GM20000 (cell line): ENCODE data around the gene PLEKHA4.
A peak's percentile ranks its signal among the peaks of the same experiment; 100 is the strongest.
"Not testable (repeated sequence)": the region's sequence is repeated elsewhere in the genome, so short reads cannot be mapped to it uniquely, and the experiment has no call there.

Experiments used
- DNase-seq: peaks from one replicate; pipeline ENCODE4 v3.0.0; 2012; ENCODE audit warnings: low spot score
- TF ChIP-seq, protein P1 (sequence below): IDR thresholded peaks from 2 replicates; pipeline ENCODE4 v1.5.1; 2012; ENCODE audit warnings: mild to moderate bottlenecking, control low read depth; ENCODE audit errors: extremely low read depth, missing control alignments

The PLEKHA4 gene

DNA sequence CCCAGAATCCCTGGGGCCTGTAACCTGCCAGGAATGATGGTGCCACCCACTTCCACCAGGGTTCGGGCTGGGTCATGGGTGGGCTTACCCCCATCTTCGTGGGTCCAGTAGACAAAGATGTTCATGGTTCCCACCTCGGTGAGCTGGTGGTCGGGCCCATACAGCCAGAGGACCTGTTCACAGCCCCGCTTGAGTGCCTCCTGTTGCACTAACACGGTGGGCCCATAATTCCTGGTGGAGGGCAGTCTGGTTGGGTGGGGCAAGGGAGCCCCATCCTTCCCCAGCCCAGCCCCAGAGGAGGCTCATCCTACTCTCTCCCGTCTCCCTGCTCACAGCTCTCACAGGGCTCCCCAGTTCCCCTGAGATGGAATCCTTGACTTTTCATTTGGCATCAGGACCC, 71.3 kb downstream of the PLEKHA4 start:
- TF ChIP-seq, protein P1, sequence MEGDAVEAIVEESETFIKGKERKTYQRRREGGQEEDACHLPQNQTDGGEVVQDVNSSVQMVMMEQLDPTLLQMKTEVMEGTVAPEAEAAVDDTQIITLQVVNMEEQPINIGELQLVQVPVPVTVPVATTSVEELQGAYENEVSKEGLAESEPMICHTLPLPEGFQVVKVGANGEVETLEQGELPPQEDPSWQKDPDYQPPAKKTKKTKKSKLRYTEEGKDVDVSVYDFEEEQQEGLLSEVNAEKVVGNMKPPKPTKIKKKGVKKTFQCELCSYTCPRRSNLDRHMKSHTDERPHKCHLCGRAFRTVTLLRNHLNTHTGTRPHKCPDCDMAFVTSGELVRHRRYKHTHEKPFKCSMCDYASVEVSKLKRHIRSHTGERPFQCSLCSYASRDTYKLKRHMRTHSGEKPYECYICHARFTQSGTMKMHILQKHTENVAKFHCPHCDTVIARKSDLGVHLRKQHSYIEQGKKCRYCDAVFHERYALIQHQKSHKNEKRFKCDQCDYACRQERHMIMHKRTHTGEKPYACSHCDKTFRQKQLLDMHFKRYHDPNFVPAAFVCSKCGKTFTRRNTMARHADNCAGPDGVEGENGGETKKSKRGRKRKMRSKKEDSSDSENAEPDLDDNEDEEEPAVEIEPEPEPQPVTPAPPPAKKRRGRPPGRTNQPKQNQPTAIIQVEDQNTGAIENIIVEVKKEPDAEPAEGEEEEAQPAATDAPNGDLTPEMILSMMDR: no peak
- no peak for DNase-seq

DNA sequence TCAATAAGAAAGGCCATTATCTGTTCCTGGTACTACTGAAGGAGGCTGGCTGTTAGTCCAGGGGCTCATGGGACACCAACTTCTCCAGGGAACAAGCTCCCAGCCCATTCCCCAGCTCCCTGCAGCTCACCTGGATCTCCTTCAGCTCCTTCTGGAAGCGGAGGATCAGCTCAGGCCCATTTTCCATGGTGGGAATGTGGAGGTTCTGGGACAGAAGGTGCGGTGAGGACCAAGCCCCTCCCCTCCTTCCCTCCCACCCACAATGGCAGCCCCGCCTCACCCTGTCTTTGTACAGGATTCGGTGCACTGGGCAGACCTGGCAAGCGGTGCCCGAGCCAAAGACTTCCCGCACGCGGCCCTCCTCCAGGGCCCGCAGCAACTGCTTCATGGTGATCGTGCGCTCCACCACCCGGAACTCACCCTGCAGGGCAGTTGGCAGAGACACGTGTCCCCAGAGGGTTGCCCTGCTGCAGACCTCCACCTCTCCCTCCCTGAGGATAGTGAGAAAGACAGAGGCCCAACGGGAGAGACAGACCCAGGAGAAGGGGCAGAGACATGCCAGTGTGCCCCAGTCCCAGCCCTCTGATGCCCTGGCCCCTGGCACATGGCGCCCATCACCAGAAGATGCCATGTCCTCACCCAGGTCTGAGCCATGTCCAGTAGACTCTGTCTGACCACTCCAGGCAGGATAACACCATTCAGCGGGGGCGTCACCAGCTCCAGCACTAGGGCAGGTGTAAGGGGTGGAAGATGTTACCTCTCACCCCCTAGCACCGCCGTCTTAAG, 71.9 kb downstream of the PLEKHA4 start:
- DNase-seq: no peak
- TF ChIP-seq, protein P1: no peak

DNA sequence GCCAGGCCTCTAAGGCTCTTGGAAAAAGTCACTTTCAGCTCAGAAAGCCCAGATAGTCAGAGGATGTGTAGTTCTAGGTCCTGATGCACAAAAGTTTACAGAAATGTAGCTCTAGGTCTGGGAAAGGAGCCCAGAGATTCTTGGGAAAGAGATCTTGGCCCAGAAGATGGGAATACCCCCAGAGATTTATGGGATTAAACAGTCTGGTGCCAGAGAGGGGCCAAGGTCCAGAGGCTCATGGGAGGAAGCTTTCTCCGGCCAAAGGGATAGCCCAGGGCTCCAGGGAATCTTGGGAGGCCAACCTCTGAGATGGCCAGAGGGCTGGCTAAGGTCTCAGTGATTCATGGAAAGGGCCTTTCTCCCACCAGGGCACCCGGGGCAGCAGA, 72.7 kb downstream of the PLEKHA4 start:
- peak; percentile 13 for DNase-seq
- TF ChIP-seq, protein P1: no peak

DNA sequence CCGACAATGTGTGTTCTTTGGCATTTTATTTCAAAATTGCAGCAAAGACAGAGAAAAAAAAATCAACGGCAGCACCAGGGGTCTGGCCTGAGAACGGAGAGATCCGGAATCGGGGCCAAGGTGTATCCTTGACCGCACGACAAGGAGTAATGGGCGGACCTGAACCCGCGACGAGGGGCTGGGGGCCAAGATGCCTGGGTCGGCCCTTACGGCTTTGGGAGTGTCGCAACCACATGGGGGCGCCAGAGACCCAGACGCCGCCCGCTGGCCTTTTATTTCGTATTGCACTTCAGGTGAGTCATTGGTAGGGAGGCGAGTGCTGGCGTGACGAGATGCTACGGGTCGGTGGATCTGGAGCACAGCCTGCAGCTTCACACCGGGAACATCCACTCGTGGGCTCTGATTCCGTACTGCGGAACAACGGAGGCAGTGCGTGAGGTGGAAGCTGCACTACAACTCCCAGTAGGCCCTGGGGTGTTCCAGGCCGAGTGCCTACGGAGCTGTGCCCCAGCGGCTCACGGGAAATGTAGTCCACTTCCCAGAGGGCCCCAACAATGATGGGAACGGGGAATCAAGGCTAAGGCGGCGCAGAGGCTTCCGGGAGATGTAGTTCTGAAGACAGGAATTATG, 73.2 kb downstream of the PLEKHA4 start:
- TF ChIP-seq, protein P1: peak; percentile 63
- peak; percentile 92 for DNase-seq

DNA sequence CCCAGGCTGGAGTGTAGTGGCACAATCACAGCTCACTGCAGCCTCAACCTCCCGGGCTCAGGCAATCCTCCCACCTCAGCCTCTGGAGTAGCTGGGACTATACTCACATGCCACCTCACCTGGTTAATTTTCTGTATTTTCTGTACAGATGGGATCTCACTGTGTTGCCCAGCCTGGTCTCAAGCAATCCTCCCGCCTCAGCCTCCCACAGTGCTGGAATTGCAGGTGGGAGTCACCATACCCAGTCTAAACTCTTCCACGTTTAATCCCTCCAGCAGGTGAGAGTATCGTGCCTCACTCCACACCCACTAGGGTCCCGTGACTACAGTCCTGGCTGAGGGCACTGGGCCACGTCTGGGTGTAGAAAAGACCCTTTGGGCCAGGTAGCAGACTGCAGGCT, 74.1 kb downstream of the PLEKHA4 start:
- TF ChIP-seq, protein P1: no peak
- no peak for DNase-seq

DNA sequence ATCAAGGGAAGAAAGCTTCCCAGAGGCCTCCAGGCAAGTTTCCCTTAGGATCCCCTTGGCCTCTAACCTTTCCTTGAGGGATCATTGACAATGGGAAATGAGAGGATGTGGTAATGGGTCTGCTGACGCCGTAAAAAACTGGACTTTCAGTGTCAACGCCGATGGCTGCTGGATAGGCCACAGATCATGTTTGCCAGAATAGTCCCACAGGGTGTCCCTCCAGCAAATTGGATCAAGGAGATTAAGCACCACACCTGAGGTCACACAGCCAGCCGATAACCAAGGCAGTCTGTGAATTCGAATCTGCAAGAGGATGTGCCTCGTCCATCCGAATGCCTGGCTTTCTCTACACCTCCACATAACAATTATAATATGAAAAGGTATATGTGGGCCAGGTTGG, 75.1 kb downstream of the PLEKHA4 start:
- DNase-seq: no peak
- TF ChIP-seq, protein P1: no peak

DNA sequence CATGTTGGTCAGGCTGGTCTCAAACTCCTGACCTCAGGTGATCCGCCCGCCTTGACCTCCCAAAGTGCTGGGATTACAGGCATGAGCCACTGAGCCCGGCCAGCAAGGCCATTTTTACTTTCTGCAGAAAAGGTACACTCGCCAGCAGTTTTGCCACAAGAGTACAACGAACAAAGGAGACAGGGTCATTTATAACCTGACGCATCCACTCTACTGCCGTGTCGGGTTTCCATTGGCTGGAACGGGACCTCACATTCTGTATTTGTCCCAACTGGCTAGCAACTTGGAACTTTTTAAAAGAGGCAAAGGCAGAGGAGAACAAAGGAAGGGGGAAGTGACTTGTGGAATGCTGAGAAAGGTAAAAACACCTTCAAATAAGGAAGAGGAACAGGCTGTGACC, 81.1 kb downstream of the PLEKHA4 start:
- DNase-seq: not testable (repeated sequence)
